Adrenal gland (tissue), 12 donors: ENCODE results near the gene SLIT3. TPM values are rescaled to one million over a fixed set of nuclear protein-coding genes. Genes with fewer than 3 reads are reported as not detected.

Source experiments
- DNase-seq, 7 donors: peaks; one replicate each; pipeline ENCODE4 v3.0.0-alpha.2; 2019 to 2020
- H3K27ac ChIP-seq, 5 donors: fragments of 200-600 bp; sonication (generic) in 4 of 5; 1 replicate in 3 of 5; 2 replicates in 2 of 5; pipeline versions ENCODE4 v1.5.1 to v1.8.0; 2016 to 2020; ENCODE audit warnings: mild to moderate bottlenecking in 1 of 5
- H3K27me3 ChIP-seq: fragments of 200-600 bp; 2 replicates; pipeline ENCODE4 v1.8.0; 2021
- H3K36me3 ChIP-seq, 2 donors: fragments of 200-600 bp; replicated peaks in 1 of 2; 1 replicate in 1 of 2; 2 replicates in 1 of 2; pipeline versions ENCODE4 v1.5.1 to v1.8.0; 2018 to 2022
- H3K4me1 ChIP-seq, 2 donors: fragments of 200-600 bp; replicated peaks in 1 of 2; 1 replicate in 1 of 2; 2 replicates in 1 of 2; pipeline versions ENCODE4 v1.5.1 to v1.8.0; 2018 to 2021
- H3K4me3 ChIP-seq, 4 donors: fragments of 200-600 bp; sonication (generic) in 3 of 4; one replicate each; pipeline ENCODE4 v1.5.1; 2016 to 2018
- H3K9me3 ChIP-seq, 3 donors: fragments of 200-600 bp; sonication (generic) in 1 of 3; replicated peaks in 1 of 3; 1 replicate in 2 of 3; 2 replicates in 1 of 3; pipeline versions ENCODE4 v1.5.1 to v1.8.0; 2016 to 2021
- CTCF ChIP-seq, 6 experiments: fragments of 450-650 bp in 4 of 6; fragments of 200-600 bp in 2 of 6; sonication (generic) in 1 of 6; IDR thresholded peaks; 1 replicate in 5 of 6; 2 replicates in 1 of 6; pipeline versions ENCODE4 v1.5.1 to v1.8.0; 2016 to 2021; ENCODE audit warnings: antibody characterized with exemption in 6 of 6, mild to moderate bottlenecking in 2 of 6, moderate library complexity in 1 of 6
- POLR2A ChIP-seq, 2 donors: fragments of 450-650 bp; IDR thresholded peaks; one replicate each; pipeline ENCODE4 v1.6.1; 2017; ENCODE audit warnings: antibody characterized with exemption in 2 of 2, mild to moderate bottlenecking in 2 of 2, moderate library complexity in 1 of 2
- WGBS, 4 donors: extraction: QIAGEN DNeasy Blood & Tissue Kit in 2 of 4; methylation state at CpG; one replicate each; pipeline versions ENCODE4 v1.1.5 to v1.1.7; 2013 to 2017; 5-methylcytosine and 5-hydroxymethylcytosine counted together
- intact Hi-C, 2 donors: fragments of 100-400 bp; cut with DNase I; formaldehyde crosslinking; loops; one replicate each; pipeline versions ENCODE4 v1.14.1 to v1.15.0; 2022 to 2023
- polyA plus RNA-seq, 3 donors: library from polyadenylated mRNA; stranded (reverse); fragments of 200-250 nt in 2 of 3; fragments of 350-450 nt in 1 of 3; fragmentation: Illumina TruSeq in 1 of 3; extraction: RNeasy Lipid Tissue Mini Kit (QIAGEN cat#74804) in 1 of 3; gene quantifications; one replicate each; pipeline ENCODE4 v1.2.3, GENCODE V29; 2013 to 2014
- total RNA-seq, 9 donors: library from RNA; depleted of rRNA in 4 of 9; stranded (reverse); fragments of >200 nt in 4 of 9; fragments of 120-200 nt in 1 of 9; fragmentation: NEBNext Ultra II Directional in 1 of 9; extraction: Animal tissue kit (Norgen Biotek cat#: 25700) in 1 of 9; gene quantifications; one replicate each; pipeline versions ENCODE4 v1.1.0 to v1.2.4, GENCODE V29; 2013 to 2023
- donor health status: healthy with polysubstance abuse.
- donor health status: Bipolar disorder and iron deficiency.
- donor health status: DM: yes; HTN: yes; CAD: no.
- donor health status: DM: no; HTN: no; CAD: no.
- donor health status: DM: no; HTN: no; CAD: no.
- donor health status: DM: yes; HTN: yes; CAD: no.

The SLIT3 gene
- total and polyA plus RNA-seq, 12 donors, result 10.0 to 94.1 (median 32.8) TPM

GRCh38 chr5:168683247-168683926 is 617.6 kb downstream of the SLIT3 start:
- Histone ChIP-seq H3K4me3 (no peak overlapping the region), H3K36me3 (no peaks in the 10 kb centered on the region), H3K4me1 (peaks cover 0 to 24% of the 10 kb centered on the region in 2 donors), H3K9me3 (no peaks in the 10 kb centered on the region), H3K27ac (peak overlapping the region in 2 of 5 donors; percentile 3 to 7), H3K27me3 (no peaks in the 10 kb centered on the region)
- TF ChIP-seq POLR2A (IDR thresholded peaks at IDR 0.05), result no peak
- no peak for TF ChIP-seq CTCF (IDR thresholded peaks at IDR 0.05)
- intact Hi-C loops, result loop anchor here in 1 of 2 donors (10.0 kb wide), 1 partner anchor 621 kb away; the partner anchor contains the start of gene SLIT3
- WGBS, 4 donors, result 70 to 85% (median 72%) methylated on average over 15 of the region's 15 CpGs
- no peak for DNase-seq

GRCh38 chr5:168681556-168682183 is 619.3 kb downstream of the SLIT3 start:
- DNase-seq, result peak; percentile 56 to 90 (median 83)
- WGBS, 4 donors, result 16 to 34% (median 31%) methylated on average over 4 of the region's 4 CpGs
- no peak overlapping the region for H3K4me3 ChIP-seq
- peaks cover 0 to 24% of the 10 kb centered on the region in 2 donors for H3K4me1 ChIP-seq
- intact Hi-C loops, result loop anchor here in 1 of 2 donors (10.0 kb wide), 1 partner anchor 623 kb away; the partner anchor contains the start of gene SLIT3
- TF ChIP-seq CTCF (IDR thresholded peaks at IDR 0.05) (no peak), POLR2A (IDR thresholded peaks at IDR 0.05) (peak in 1 of 2 donors; percentile 6)
- H3K36me3 ChIP-seq, result no peaks in the 10 kb centered on the region
- H3K9me3 ChIP-seq, result no peaks in the 10 kb centered on the region
- peak overlapping the region; percentile 7 to 86 (median 54) for H3K27ac ChIP-seq
- H3K27me3 ChIP-seq, result no peaks in the 10 kb centered on the region

GRCh38 chr5:168680395-168680794 is 620.5 kb downstream of the SLIT3 start:
- Histone ChIP-seq H3K9me3 (no peaks in the 10 kb centered on the region), H3K36me3 (no peaks in the 10 kb centered on the region), H3K27me3 (no peaks in the 10 kb centered on the region), H3K27ac (peak overlapping the region in 4 of 5 donors; percentile 35 to 86 (median 64)), H3K4me3 (no peak overlapping the region), H3K4me1 (peaks cover 0 to 24% of the 10 kb centered on the region in 2 donors)
- intact Hi-C loops, result loop anchor here in 1 of 2 donors (10.0 kb wide), 1 partner anchor 624 kb away; the partner anchor contains the start of gene SLIT3
- peak in 3 of 7 donors; percentile 27 to 32 (median 29) for DNase-seq
- WGBS, 4 donors, result 50 to 100% (median 64%) methylated on average over 1 to 2 of the region's 2 CpGs
- TF ChIP-seq POLR2A (IDR thresholded peaks at IDR 0.05) (no peak), CTCF (IDR thresholded peaks at IDR 0.05) (no peak)

GRCh38 chr5:168679515-168679920 is 621.4 kb downstream of the SLIT3 start:
- Histone ChIP-seq H3K27me3 (no peaks in the 10 kb centered on the region), H3K9me3 (no peaks in the 10 kb centered on the region), H3K27ac (peak overlapping the region in 2 of 5 donors; percentile 73 to 86), H3K4me3 (no peak overlapping the region), H3K4me1 (peaks cover 0 to 24% of the 10 kb centered on the region in 2 donors), H3K36me3 (no peaks in the 10 kb centered on the region)
- 0 to 12% (median 7%) methylated on average over 4 to 9 of the region's 9 CpGs for WGBS, 4 donors
- intact Hi-C loops, result loop anchor here in 1 of 2 donors (5.0 kb wide), 1 partner anchor 623 kb away; the partner anchor contains the start of gene SLIT3
- peak; percentile 64 to 91 (median 81) for DNase-seq
- TF ChIP-seq POLR2A (IDR thresholded peaks at IDR 0.05), result no peak
- peak; percentile 72 to 93 (median 84) for TF ChIP-seq CTCF (IDR thresholded peaks at IDR 0.05)
